GM18867 (cell line): ENCODE measurements around the gene DNAAF9.

Source experiments
- ATAC-seq: cut with Tn5 transposase; IDR thresholded peaks from one replicate; pipeline ENCODE4 v1.9.1; 2021; ENCODE audit warnings: mild to moderate bottlenecking, moderate library complexity; ENCODE audit not compliant: unreplicated experiment

DNAAF9 gene

DNA sequence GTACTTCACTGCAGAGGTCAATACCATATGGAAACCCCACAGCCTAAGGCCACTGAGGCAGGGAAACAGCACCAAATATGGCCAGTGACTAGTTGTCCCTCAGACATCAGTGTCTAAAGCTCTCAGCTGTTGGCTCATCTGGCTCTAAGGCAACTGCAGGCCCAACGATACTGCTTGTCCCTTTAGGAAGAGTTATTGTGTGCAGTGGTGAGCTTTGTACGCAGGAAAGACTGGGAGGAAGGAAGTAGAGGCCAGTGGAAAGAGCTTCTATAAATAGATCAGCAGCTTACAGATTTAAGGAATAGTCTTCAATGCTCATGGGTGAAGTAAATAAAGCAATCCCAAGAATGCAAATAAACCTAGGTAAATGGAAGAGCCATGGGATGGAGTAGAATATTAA is 29.3 kb downstream of the DNAAF9 start:
- ATAC-seq = no peak

DNA sequence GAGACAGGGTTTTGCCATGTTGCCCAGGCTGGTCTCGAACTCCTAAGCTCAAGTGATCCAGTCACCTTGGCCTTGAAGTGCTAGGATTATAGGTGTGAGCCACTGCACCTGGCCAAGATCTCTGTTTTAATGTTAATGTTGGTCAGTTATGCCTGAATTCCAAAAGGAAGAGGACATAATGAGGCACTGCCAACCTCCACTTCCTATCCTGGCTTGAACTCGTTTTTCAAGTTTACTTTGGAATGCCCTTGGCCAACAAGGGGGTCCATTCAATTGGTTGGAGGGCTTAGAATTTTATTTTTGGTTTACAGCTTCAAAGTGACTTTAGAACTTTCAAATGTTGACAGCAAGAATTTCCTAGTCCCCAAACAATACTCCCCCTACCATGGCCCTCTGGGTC is 29.8 kb downstream of the DNAAF9 start:
- no peak for ATAC-seq

DNA sequence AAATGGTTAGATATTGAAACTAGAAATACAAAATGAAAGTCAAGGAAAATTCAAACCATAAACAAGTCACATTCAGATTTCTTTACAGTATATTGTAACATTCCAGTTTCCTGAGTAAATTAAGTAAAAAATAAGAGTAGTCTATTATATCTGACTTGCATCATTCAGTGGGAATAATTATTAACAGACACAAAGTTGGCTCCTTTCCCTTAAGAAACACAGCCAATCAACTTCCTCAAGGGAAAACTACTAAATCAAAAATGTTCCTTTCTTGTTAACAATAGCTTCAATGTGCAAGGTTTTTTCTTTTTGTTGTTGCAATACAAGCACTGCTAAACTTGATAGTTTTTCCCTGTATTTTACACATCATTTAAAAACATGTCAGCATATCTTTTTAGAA is 33.2 kb downstream of the DNAAF9 start:
- ATAC-seq = no peak

DNA sequence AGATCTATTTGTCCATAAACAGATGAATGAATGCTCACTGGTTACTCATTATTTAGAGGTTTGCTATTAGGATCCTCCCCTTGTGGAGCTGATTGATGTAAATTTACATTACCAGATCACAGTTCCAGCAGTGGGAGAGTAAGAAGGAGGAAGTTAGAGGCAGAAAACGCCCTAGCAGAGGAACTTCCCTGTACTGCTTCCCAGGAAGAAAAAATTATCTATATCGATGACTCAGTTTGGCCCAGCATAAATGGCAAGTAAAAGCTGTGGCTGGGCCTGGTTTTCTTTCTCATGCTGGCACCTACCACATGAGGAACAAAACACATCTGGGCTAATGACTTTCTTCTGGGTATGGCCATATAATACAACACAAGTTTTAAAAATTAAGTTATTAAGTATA is 35.7 kb downstream of the DNAAF9 start:
- no peak for ATAC-seq

DNA sequence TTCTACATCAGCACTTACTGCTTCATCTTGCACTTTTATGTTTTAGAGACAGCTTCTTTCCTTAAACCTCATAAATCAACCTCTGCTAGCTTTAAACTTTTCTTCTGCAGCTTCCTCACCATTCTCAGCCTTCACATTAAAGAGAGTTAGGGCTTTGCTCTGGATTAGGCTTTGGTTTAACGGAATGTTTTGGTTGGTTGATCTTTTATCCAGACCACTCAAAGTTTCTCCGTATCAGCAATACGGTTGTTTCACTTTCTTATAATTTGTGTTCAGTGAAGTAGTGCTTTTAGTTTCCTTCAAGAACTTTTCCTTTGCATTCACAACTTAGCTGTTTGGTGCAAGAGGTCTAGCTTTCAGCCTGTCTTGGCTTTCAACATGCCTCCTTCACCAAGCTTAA is 40.4 kb downstream of the DNAAF9 start:
- ATAC-seq = no peak

DNA sequence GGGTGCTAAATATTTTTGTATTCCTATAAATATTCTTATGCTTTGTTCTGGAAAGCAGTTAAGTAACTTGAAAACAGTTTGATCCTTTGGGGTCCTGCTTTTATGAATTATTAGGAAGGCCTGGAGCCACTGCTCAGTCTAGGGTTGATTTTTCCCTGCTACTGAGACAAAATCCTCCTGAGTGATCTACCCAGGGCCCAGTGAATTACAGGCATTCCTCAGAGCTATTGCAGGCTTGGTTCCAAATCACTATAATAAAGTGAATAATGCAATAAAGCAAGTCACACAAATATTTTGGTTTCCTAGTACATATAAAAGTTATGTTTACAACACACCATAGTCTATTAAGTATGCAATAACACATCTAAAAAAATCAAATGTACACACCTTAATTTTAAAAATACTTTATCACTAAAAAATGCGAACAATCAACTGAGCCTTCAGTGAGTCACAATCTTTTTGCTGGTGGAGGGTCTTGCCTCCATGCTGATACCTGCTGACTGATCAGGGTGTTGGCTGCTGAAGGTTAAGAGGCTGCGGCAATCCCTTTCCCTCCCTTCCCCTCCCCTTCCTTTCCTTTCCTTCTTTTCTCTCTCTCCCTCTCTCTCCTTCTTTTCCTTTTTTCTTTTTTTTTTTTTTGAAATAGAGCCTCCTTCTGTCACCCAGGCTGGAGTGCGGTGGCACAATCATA is 43.0 kb downstream of the DNAAF9 start:
- no peak for ATAC-seq

DNA sequence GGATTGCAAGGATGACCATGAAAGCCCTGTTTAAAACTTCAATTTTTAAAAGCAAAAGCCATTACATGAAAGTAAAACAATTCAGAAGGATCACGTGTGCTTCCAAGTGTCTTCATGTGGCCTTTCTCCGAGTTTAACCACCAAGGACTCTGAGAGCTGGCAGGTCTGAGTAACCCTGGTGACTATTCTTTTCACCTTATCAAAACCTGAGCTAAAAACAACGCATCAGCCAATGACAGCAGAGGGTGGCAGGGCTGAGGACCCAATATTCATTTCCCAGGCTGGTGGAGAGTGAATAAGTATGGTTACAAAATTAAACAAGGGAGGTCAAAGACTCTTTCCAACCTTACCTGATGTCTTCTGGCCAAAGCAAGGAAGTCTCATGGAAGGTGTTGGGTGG is 46.7 kb downstream of the DNAAF9 start:
- no peak for ATAC-seq

DNA sequence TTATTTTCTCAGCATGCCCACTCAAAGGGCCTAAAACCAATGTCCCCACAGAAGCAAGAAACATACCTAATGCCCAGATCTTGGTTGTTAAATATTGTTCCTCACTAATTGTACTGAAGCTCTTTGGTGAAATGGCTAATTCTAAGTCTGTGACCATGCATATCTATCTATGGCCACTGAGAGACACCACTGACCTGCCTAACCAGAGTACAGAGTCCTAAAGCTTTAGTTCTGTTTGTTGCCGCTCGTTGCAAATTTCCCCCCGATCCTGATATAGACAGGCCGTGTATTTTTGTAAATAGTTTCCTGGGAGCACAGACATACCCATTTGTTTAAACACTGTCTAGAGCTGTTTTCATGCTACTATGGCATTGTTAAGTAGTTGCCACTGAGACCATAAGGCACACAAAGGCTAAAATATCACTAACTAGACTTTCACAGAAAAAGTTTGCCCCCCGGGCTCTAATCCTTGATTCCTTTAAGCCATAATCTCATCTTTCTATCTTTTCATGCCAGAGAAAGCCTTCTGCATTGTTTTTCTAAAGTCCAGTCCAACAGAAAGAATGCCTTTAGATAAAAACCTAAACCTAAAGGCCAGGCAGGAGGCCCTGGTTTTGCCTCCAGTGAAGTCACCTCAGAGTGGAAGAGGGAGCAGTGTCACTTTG is 48.7 kb downstream of the DNAAF9 start:
- ATAC-seq = no peak
